DOHH2 (cell line): ENCODE measurements around the gene RASA2.

Source experiments
- H3F3A ChIP-seq: fragments of 200-600 bp; sonication (generic), shearing (Covaris generic); 2 replicates; pipeline ENCODE4 v1.6.0; 2016; ENCODE audit warnings: antibody characterized with exemption, mild to moderate bottlenecking; ENCODE audit not compliant: control insufficient read depth, insufficient read depth
- H3K27ac ChIP-seq: fragments of 200-600 bp; sonication (generic); 2 replicates; pipeline ENCODE4 v1.5.1; 2014; ENCODE audit warnings: low read depth, mild to moderate bottlenecking, low read length, moderate library complexity
- H3K27me3 ChIP-seq: fragments of 200-600 bp; sonication (generic); 2 replicates; pipeline ENCODE4 v1.6.1; 2014; ENCODE audit warnings: mild to moderate bottlenecking, low read length, mixed read lengths; ENCODE audit not compliant: control insufficient read depth
- H3K36me3 ChIP-seq: fragments of 200-600 bp; sonication (generic); 2 replicates; pipeline ENCODE4 v1.6.1; 2014; ENCODE audit warnings: mild to moderate bottlenecking, low read length, moderate library complexity, mixed read lengths; ENCODE audit not compliant: control insufficient read depth
- H3K4me1 ChIP-seq: fragments of 200-600 bp; sonication (generic); 2 replicates; pipeline ENCODE4 v1.6.1; 2014; ENCODE audit warnings: mild to moderate bottlenecking, low read length, mixed read lengths; ENCODE audit not compliant: control insufficient read depth
- H3K4me2 ChIP-seq: fragments of 200-600 bp; sonication (generic); 2 replicates; pipeline ENCODE4 v1.6.0; 2014; ENCODE audit warnings: mild to moderate bottlenecking, low read length, moderate library complexity
- H3K4me3 ChIP-seq: fragments of 200-600 bp; sonication (generic); 2 replicates; pipeline ENCODE4 v1.5.1; 2014; ENCODE audit warnings: mild to moderate bottlenecking, low read length, mixed read lengths
- H3K79me2 ChIP-seq: fragments of 200-600 bp; sonication (generic); 2 replicates; pipeline ENCODE4 v1.6.1; 2014; ENCODE audit warnings: mild to moderate bottlenecking, low read length, mixed read lengths; ENCODE audit not compliant: control insufficient read depth
- H3K9me2 ChIP-seq: fragments of 200-600 bp; sonication (generic); replicated peaks from 2 replicates; pipeline ENCODE4 v1.6.1; 2014; ENCODE audit warnings: mild to moderate bottlenecking, low read length, mixed read lengths; ENCODE audit not compliant: control insufficient read depth
- H3K9me3 ChIP-seq: fragments of 200-600 bp; sonication (generic); 2 replicates; pipeline ENCODE4 v1.6.1; 2014; ENCODE audit warnings: antibody characterized with exemption, low read length, mixed read lengths; ENCODE audit not compliant: control insufficient read depth, insufficient read depth
- H4K20me1 ChIP-seq: fragments of 200-600 bp; sonication (generic); 2 replicates; pipeline ENCODE4 v1.6.0; 2014; ENCODE audit warnings: low read depth, mild to moderate bottlenecking, antibody characterized with exemption, low read length, moderate library complexity; ENCODE audit not compliant: control insufficient read depth, insufficient read depth
- CTCF ChIP-seq: fragments of 200-600 bp; sonication (generic); IDR thresholded peaks from one replicate; pipeline ENCODE4 v1.5.1; 2014; ENCODE audit warnings: antibody characterized with exemption, mild to moderate bottlenecking, low read depth, low read length; ENCODE audit not compliant: poor library complexity, severe bottlenecking
- EZH2phosphoT487 ChIP-seq: fragments of 200-600 bp; sonication (generic); IDR thresholded peaks from 2 replicates; pipeline ENCODE4 v1.6.1; 2017; ENCODE audit warnings: borderline replicate concordance, mild to moderate bottlenecking, antibody characterized with exemption, low read length, moderate library complexity, mixed read lengths

RASA2 gene

GRCh38 chr3:141444586-141445285 lies 42.1 kb upstream of the RASA2 start:
- no peaks in the 10 kb centered on the region for H4K20me1 ChIP-seq
- no peaks in the 10 kb centered on the region for H3K9me3 ChIP-seq

GRCh38 chr3:141445990-141446389 lies 40.8 kb upstream of the RASA2 start:
- no peaks in the 10 kb centered on the region for H3K9me3 ChIP-seq
- peaks cover 15% of the 10 kb centered on the region; the same call in 1 of the 2 replicates for H3K36me3 ChIP-seq
- H4K20me1 ChIP-seq, result no peaks in the 10 kb centered on the region
- no peaks in the 10 kb centered on the region for H3K9me2 ChIP-seq
- no peaks in the 10 kb centered on the region for H3F3A ChIP-seq
- H3K4me2 ChIP-seq, result no peak overlapping the region
- no peak overlapping the region for H3K4me3 ChIP-seq
- H3K27me3 ChIP-seq, result no peaks in the 10 kb centered on the region
- H3K79me2 ChIP-seq, result no peaks in the 10 kb centered on the region
- TF ChIP-seq CTCF, result no peak
- TF ChIP-seq EZH2phosphoT487, result no peak
- H3K4me1 ChIP-seq, result peaks cover 10% of the 10 kb centered on the region
- no peak overlapping the region for H3K27ac ChIP-seq

More at GRCh38 chr3:141444586-141445285, 42.1 kb upstream of the RASA2 start:
- Histone ChIP-seq H3K36me3 (peaks cover 15% of the 10 kb centered on the region; the same call in 1 of the 2 replicates), H3K4me3 (no peak overlapping the region), H3K27ac (no peak overlapping the region), H3K4me2 (no peak overlapping the region), H3K4me1 (peaks cover 11% of the 10 kb centered on the region), H3K79me2 (no peaks in the 10 kb centered on the region), H3K9me2 (no peaks in the 10 kb centered on the region), H3K27me3 (no peaks in the 10 kb centered on the region), H3F3A (no peaks in the 10 kb centered on the region)
- TF ChIP-seq CTCF, result no peak
- no peak for TF ChIP-seq EZH2phosphoT487

GRCh38 chr3:141446737-141447136 lies 40.1 kb upstream of the RASA2 start:
- Histone ChIP-seq H4K20me1 (no peaks in the 10 kb centered on the region), H3K27me3 (no peaks in the 10 kb centered on the region), H3K9me3 (no peaks in the 10 kb centered on the region), H3K27ac (no peak overlapping the region), H3K4me1 (peaks cover 3% of the 10 kb centered on the region), H3K4me3 (no peak overlapping the region), H3F3A (no peaks in the 10 kb centered on the region), H3K9me2 (no peaks in the 10 kb centered on the region), H3K4me2 (no peak overlapping the region), H3K79me2 (no peaks in the 10 kb centered on the region), H3K36me3 (peaks cover 15% of the 10 kb centered on the region; the same call in 1 of the 2 replicates)
- no peak for TF ChIP-seq EZH2phosphoT487
- no peak for TF ChIP-seq CTCF
